K562 (cell line): ENCODE measurements around the gene MMEL1. TPM values are rescaled to one million over a fixed set of nuclear protein-coding genes. Genes with fewer than 3 reads are reported as not detected.
A peak's percentile ranks its signal among the peaks of the same experiment; 100 is the strongest.

ENCODE experiments used
- ATAC-seq: fragments of 200-7000 bp; cut with Tn5 transposase; 3 replicates; pipeline ENCODE4 v1.9.1; 2020; ENCODE audit warnings: moderate library complexity
- BruUV-seq: library from RNA; stranded (reverse); fragments of 400-500 nt; replicated peaks from 2 replicates; lab custom pipeline; 2021; lab: Mats Ljungman, UMichigan
- CTCF ChIA-PET: fragments of 300-600 bp; formaldehyde crosslinking; extraction: SDS; loops from one replicate; lab custom pipeline; 2021; ENCODE audit warnings: low intra/inter-chr PET ratio; lab: Yijun Ruan, JAX
- POLR2A ChIA-PET: fragments of 300-600, 350-650 bp; sonication (Branson Sonifier 250); formaldehyde crosslinking; extraction: SDS; loops from one replicate; lab custom pipeline; 2021; ENCODE audit warnings: antibody characterized with exemption, inconsistent platforms; lab: Yijun Ruan, JAX
- DNase-seq, 4 experiments: peaks; one replicate each; pipeline versions ENCODE4 v3.0.0 to v3.0.0-alpha.2; 2011 to 2018; ENCODE audit warnings: low spot score in 3 of 4, mixed read lengths in 3 of 4; ENCODE audit errors: extremely low read depth in 1 of 4
- FAIRE-seq: peaks from 2 replicates; lab custom pipeline; 2011; peaks lifted over from hg19 to GRCh38; lab: Jason Lieb, UNC
- H2AFZ ChIP-seq: 2 replicates; pipeline ENCODE4 v1.6.0; 2011; ENCODE audit warnings: low read depth, low read length, control low read depth, inconsistent platforms
- H3K27ac ChIP-seq: fragments of 200-600 bp; 3 replicates; pipeline ENCODE4 v1.8.0; 2011; ENCODE audit warnings: low read depth, mild to moderate bottlenecking, control low read depth, inconsistent platforms, low read length, moderate library complexity, mixed read lengths; ENCODE audit errors: extremely low read depth
- H3K27me3 ChIP-seq, 2 experiments: fragments of 300-600 bp in 1 of 2; 2 replicates in 1 of 2; 3 replicates in 1 of 2; pipeline versions ENCODE4 v1.6.0 to v1.8.0; 2011; ENCODE audit warnings: inconsistent platforms in 2 of 2, low read length in 2 of 2, mild to moderate bottlenecking in 1 of 2, mixed read lengths in 1 of 2, moderate library complexity in 1 of 2; ENCODE audit not compliant: control insufficient read depth in 2 of 2, insufficient read depth in 2 of 2
- H3K36me3 ChIP-seq: fragments of 300-600 bp; 3 replicates; pipeline ENCODE4 v1.8.0; 2011; ENCODE audit warnings: mild to moderate bottlenecking, low read length, inconsistent platforms; ENCODE audit not compliant: control insufficient read depth, insufficient read depth
- H3K4me1 ChIP-seq, 2 experiments: fragments of 200-600 bp in 1 of 2; replicated peaks in 1 of 2; 2 replicates in 1 of 2; 3 replicates in 1 of 2; pipeline versions ENCODE4 v1.5.1 to v1.8.0; 2011; ENCODE audit warnings: inconsistent platforms in 2 of 2, low read length in 2 of 2, mild to moderate bottlenecking in 1 of 2, mixed read lengths in 1 of 2, moderate library complexity in 1 of 2; ENCODE audit not compliant: control insufficient read depth in 2 of 2, insufficient read depth in 2 of 2
- H3K4me2 ChIP-seq: 2 replicates; pipeline ENCODE4 v1.6.1; 2011; ENCODE audit warnings: low read length, control low read depth, inconsistent platforms, mixed read lengths; ENCODE audit not compliant: insufficient read depth
- H3K4me3 ChIP-seq: fragments of 200-600 bp; sonication (generic), shearing (Covaris generic); 2 replicates; pipeline ENCODE4 v1.5.1; 2016; ENCODE audit warnings: control low read depth, inconsistent platforms
- H3K79me2 ChIP-seq: fragments of 200-600 bp; 3 replicates; pipeline ENCODE4 v1.8.0; 2011; ENCODE audit warnings: low read length, inconsistent platforms; ENCODE audit not compliant: control insufficient read depth, insufficient read depth
- H3K9ac ChIP-seq, 2 experiments: 2 replicates each; pipeline versions ENCODE4 v1.6.0 to v1.6.1; 2011; ENCODE audit warnings: low read depth in 2 of 2, low read length in 2 of 2, control low read depth in 1 of 2, inconsistent platforms in 1 of 2, mild to moderate bottlenecking in 1 of 2, mixed read lengths in 1 of 2; ENCODE audit not compliant: insufficient read depth in 1 of 2
- H3K9me1 ChIP-seq: one replicate; pipeline ENCODE4 v1.6.0; 2011; ENCODE audit warnings: inconsistent platforms, mild to moderate bottlenecking, low read length, moderate library complexity; ENCODE audit not compliant: control insufficient read depth, insufficient read depth
- H3K9me3 ChIP-seq: replicated peaks from 2 replicates; pipeline ENCODE4 v1.5.1; 2011; ENCODE audit warnings: low read depth, low read length, inconsistent platforms; ENCODE audit not compliant: control insufficient read depth, insufficient read depth
- H4K20me1 ChIP-seq: replicated peaks from 2 replicates; pipeline ENCODE4 v1.6.1; 2011; ENCODE audit warnings: low read length, inconsistent platforms, mixed read lengths; ENCODE audit not compliant: control insufficient read depth, insufficient read depth
- MAZ ChIP-seq, 2 experiments: fragments of 450-650 bp in 1 of 2; sonication (generic) in 1 of 2; formaldehyde crosslinking; IDR thresholded peaks in 1 of 2; conservative IDR thresholded peaks in 1 of 2; 2 replicates each; pipeline versions ENCODE4 v1.4.0 to v1.5.0; 2020; ENCODE audit warnings: mild to moderate bottlenecking in 1 of 2, missing genetic modification reagents in 1 of 2
- POLR2A ChIP-seq: fragments of 450-650 bp; conservative IDR thresholded peaks from 2 replicates; pipeline ENCODE4 v1.6.1; 2016
- WGBS: fragments of 100-300 bp; shearing (Covaris generic); methylation state at CpG from one replicate; pipeline ENCODE4 v1.1.6; 2016; ENCODE audit warnings: low coverage, mixed read lengths; ENCODE audit not compliant: insufficient coverage; ENCODE audit errors: missing lambda C conversion rate; 5-methylcytosine and 5-hydroxymethylcytosine counted together
- in situ Hi-C: fragments of 300-500 bp; cut with MboI; formaldehyde crosslinking; loops from 4 replicates; pipeline ENCODE4 v1.15.0; 2018; ENCODE audit warnings: inconsistent platforms, mixed read lengths
- intact Hi-C: fragments of 100-400 bp; cut with micrococcal nuclease; formaldehyde crosslinking; loops from 2 replicates; pipeline ENCODE4 v1.14.2; 2022
- polyA plus RNA-seq, 8 experiments: library from polyadenylated mRNA; depleted of rRNA in 4 of 8; stranded (reverse) in 5 of 8; unstranded in 3 of 8; fragments of >200 nt; fragmentation: Nextera tagmentation in 2 of 8; fragmentation: Illumina TruSeq in 1 of 8; extraction: Ambion mirVana in 2 of 8; extraction: Trizol in 1 of 8; gene quantifications; 2 replicates each; pipeline versions ENCODE4 v1.2.1 to v1.2.3, GENCODE V29; 2011 to 2014; ENCODE audit warnings: inconsistent platforms in 1 of 8, missing spikeins in 1 of 8
- total RNA-seq, 7 experiments: library from RNA; depleted of rRNA in 6 of 7; stranded (reverse); fragments of >200 nt in 6 of 7; fragmentation: Illumina TruSeq in 2 of 7; extraction: Trizol in 2 of 7; gene quantifications; 2 replicates each; pipeline versions ENCODE4 v1.2.1 to v1.2.3, GENCODE V29; 2011 to 2021; ENCODE audit warnings: low replicate concordance in 1 of 7
- TF ChIP-seq, protein P1 (sequence below), 2 experiments: fragments of 450-650 bp; IDR thresholded peaks; 2 replicates each; pipeline ENCODE4 v1.6.1; 2018; ENCODE audit warnings: mild to moderate bottlenecking in 2 of 2, low read depth in 1 of 2; ENCODE audit not compliant: partially characterized antibody in 2 of 2
- TF ChIP-seq, protein P2 (sequence below): fragments of 450-650 bp; IDR thresholded peaks from 2 replicates; pipeline ENCODE4 v1.6.1; 2018; ENCODE audit not compliant: partially characterized antibody
- TF ChIP-seq, protein P3 (sequence below): sonication (generic); formaldehyde crosslinking; IDR thresholded peaks from 2 replicates; pipeline ENCODE4 v1.8.0; 2022; ENCODE audit warnings: missing genetic modification reagents, mild to moderate bottlenecking, moderate library complexity, borderline replicate concordance
- TF ChIP-seq, protein P4 (sequence below): fragments of 250-450 bp; sonication (Bioruptor Pico); IDR thresholded peaks from 2 replicates; pipeline ENCODE4 v1.8.0; 2021; ENCODE audit warnings: moderate library complexity, mild to moderate bottlenecking, inconsistent platforms

MMEL1 gene
- total and polyA plus RNA-seq, 9 of the 15 experiments (the other 6 are each of a cell fraction or from before 2014, with no cell fraction given) = not detected

DNA sequence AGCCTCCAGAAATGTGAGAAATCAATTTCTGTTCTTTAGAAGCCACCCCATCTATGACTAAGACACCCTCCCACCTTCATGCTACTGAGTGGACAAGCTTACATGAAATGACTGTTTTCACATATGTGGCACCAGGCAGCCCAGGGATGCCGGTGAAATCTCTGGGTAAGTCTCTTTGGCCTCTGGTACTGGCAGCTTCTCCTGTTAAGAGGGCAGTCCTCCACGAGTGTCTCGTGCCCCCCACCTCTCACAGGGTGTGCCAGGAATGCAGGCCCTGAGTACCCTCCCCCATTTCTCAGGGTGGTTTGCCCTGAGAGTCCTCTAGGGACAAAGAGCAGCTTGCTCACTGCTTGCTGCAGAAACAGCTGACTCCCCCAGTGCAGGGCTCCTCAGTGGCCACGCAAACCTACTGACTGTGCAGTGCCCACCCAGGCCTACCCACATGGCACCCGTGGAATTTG lies 49.5 kb downstream of the MMEL1 start:
- no peak overlapping the region for H3K4me3 ChIP-seq
- no peaks in the 10 kb centered on the region for H4K20me1 ChIP-seq
- H3K27me3 ChIP-seq = peaks cover 12 to 21% of the 10 kb centered on the region in 2 experiments
- peaks cover 8% of the 10 kb centered on the region; the same call in 1 of the 3 replicates for H3K79me2 ChIP-seq
- H3K9ac ChIP-seq = peak overlapping the region in 1 of 2 experiments; percentile 6; a peak in 2 of 4 replicates
- H3K9me3 ChIP-seq = no peaks in the 10 kb centered on the region
- POLR2A ChIA-PET = interaction anchor here (1.3 to 1.6 kb wide), 3 partner anchors 10 to 27 kb away, joined by 3 to 4 read pairs (median 4); partner anchors contain the start of gene TNFRSF14
- WGBS = 18% methylated on average over 5 of the region's 5 CpGs
- H3K27ac ChIP-seq = no peak overlapping the region
- H3K4me2 ChIP-seq = no peak overlapping the region
- no TSS peak for BruUV-seq
- H3K36me3 ChIP-seq = 0 out of 3 replicates have a peak, but pooled peaks cover 4% of the 10 kb centered on the region
- no peak for FAIRE-seq
- TF ChIP-seq MAZ (CRISPR knock-in tag; conservative IDR thresholded peaks at IDR 0.05 in 1 of 2, IDR thresholded peaks at IDR 0.05 in 1 of 2) (no peak), POLR2A (0 out of 2 replicates have a peak, but pooled peaks have one; percentile 9)
- TF ChIP-seq, protein P1, sequence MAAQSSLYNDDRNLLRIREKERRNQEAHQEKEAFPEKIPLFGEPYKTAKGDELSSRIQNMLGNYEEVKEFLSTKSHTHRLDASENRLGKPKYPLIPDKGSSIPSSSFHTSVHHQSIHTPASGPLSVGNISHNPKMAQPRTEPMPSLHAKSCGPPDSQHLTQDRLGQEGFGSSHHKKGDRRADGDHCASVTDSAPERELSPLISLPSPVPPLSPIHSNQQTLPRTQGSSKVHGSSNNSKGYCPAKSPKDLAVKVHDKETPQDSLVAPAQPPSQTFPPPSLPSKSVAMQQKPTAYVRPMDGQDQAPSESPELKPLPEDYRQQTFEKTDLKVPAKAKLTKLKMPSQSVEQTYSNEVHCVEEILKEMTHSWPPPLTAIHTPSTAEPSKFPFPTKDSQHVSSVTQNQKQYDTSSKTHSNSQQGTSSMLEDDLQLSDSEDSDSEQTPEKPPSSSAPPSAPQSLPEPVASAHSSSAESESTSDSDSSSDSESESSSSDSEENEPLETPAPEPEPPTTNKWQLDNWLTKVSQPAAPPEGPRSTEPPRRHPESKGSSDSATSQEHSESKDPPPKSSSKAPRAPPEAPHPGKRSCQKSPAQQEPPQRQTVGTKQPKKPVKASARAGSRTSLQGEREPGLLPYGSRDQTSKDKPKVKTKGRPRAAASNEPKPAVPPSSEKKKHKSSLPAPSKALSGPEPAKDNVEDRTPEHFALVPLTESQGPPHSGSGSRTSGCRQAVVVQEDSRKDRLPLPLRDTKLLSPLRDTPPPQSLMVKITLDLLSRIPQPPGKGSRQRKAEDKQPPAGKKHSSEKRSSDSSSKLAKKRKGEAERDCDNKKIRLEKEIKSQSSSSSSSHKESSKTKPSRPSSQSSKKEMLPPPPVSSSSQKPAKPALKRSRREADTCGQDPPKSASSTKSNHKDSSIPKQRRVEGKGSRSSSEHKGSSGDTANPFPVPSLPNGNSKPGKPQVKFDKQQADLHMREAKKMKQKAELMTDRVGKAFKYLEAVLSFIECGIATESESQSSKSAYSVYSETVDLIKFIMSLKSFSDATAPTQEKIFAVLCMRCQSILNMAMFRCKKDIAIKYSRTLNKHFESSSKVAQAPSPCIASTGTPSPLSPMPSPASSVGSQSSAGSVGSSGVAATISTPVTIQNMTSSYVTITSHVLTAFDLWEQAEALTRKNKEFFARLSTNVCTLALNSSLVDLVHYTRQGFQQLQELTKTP (IDR thresholded peaks at IDR 0.05; ENCODE audit: low read depth in 1 of 2, partially characterized antibody in 2 of 2) = no peak
- TF ChIP-seq, protein P2, sequence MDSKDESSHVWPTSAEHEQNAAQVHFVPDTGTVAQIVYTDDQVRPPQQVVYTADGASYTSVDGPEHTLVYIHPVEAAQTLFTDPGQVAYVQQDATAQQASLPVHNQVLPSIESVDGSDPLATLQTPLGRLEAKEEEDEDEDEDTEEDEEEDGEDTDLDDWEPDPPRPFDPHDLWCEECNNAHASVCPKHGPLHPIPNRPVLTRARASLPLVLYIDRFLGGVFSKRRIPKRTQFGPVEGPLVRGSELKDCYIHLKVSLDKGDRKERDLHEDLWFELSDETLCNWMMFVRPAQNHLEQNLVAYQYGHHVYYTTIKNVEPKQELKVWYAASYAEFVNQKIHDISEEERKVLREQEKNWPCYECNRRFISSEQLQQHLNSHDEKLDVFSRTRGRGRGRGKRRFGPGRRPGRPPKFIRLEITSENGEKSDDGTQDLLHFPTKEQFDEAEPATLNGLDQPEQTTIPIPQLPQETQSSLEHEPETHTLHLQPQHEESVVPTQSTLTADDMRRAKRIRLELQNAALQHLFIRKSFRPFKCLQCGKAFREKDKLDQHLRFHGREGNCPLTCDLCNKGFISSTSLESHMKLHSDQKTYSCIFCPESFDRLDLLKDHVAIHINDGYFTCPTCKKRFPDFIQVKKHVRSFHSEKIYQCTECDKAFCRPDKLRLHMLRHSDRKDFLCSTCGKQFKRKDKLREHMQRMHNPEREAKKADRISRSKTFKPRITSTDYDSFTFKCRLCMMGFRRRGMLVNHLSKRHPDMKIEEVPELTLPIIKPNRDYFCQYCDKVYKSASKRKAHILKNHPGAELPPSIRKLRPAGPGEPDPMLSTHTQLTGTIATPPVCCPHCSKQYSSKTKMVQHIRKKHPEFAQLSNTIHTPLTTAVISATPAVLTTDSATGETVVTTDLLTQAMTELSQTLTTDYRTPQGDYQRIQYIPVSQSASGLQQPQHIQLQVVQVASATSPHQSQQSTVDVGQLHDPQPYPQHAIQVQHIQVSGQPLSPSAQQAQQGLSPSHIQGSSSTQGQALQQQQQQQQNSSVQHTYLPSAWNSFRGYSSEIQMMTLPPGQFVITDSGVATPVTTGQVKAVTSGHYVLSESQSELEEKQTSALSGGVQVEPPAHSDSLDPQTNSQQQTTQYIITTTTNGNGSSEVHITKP = peak; percentile 32
- TF ChIP-seq, protein P3, sequence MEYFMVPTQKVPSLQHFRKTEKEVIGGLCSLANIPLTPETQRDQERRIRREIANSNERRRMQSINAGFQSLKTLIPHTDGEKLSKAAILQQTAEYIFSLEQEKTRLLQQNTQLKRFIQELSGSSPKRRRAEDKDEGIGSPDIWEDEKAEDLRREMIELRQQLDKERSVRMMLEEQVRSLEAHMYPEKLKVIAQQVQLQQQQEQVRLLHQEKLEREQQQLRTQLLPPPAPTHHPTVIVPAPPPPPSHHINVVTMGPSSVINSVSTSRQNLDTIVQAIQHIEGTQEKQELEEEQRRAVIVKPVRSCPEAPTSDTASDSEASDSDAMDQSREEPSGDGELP (CRISPR knock-in tag) = peak; percentile 41; the same call in 1 of the 2 replicates
- TF ChIP-seq, protein P4, sequence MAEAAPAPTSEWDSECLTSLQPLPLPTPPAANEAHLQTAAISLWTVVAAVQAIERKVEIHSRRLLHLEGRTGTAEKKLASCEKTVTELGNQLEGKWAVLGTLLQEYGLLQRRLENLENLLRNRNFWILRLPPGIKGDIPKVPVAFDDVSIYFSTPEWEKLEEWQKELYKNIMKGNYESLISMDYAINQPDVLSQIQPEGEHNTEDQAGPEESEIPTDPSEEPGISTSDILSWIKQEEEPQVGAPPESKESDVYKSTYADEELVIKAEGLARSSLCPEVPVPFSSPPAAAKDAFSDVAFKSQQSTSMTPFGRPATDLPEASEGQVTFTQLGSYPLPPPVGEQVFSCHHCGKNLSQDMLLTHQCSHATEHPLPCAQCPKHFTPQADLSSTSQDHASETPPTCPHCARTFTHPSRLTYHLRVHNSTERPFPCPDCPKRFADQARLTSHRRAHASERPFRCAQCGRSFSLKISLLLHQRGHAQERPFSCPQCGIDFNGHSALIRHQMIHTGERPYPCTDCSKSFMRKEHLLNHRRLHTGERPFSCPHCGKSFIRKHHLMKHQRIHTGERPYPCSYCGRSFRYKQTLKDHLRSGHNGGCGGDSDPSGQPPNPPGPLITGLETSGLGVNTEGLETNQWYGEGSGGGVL (CRISPR knock-in tag) = no peak
- TF ChIP-seq, all 486 proteins: peak for 3
- peaks cover 24 to 45% of the 10 kb centered on the region in 2 experiments for H3K4me1 ChIP-seq
- H3K9me1 ChIP-seq = no peaks in the 10 kb centered on the region
- intact Hi-C loops = no loop called here
- no peak for DNase-seq
- in situ Hi-C loops = no loop called here
- no peak overlapping the region for H2AFZ ChIP-seq
- no peak for ATAC-seq
- CTCF ChIA-PET = no interaction called here
